Measurements from ENCODE around the gene TTC9C. TPM values are rescaled to one million over a fixed set of nuclear protein-coding genes. Genes with fewer than 3 reads are reported as not detected.

TTC9C gene, protein sequence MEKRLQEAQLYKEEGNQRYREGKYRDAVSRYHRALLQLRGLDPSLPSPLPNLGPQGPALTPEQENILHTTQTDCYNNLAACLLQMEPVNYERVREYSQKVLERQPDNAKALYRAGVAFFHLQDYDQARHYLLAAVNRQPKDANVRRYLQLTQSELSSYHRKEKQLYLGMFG
- total RNA-seq = 10 to 100 TPM; 25.1 to 25.5 TPM

DNA sequence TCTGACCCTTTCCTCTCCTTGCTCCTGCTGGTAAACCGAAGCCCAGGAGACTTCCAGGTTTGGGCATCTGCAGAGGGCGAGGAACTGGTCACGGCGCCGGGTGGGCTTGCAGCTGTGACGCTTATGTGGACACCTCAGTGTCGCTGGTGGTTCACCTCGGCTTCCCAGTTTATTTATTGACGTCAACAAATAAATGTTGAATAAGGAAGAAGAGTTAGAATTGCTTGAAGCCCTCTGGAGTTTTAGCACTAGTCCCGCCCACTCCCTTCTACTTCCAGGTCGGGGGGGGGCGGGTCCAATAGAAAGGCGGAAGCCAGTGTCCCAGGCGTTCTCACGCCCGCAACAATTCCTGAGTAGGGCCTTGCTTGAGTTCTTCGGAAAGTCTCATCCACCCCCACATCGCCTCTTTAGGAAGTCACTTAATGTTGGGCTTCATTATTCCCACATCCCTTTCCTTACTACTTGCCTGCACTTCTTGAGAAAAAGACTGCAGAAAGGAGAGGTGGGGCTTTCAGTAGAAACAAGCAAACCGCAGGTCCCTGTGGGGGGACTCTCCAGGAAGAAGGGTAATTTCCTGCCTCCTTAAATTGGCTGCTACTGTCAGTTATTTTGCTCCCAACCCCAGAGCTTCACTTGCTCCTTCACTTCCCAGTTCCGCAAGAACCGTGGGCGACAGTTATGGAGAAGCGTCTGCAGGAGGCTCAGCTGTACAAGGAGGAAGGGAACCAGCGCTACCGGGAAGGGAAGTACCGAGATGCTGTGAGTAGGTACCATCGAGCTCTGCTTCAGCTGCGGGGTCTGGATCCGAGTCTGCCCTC is at the start of gene TTC9C:
Gene TTC9C, plus strand, starts transcription at position 316 of the 818 bp plus-strand sequence. Its CDS starts 363 bp downstream, at position 679.
- peaks cover 9% of the 10 kb centered on the region for H3K4me1 ChIP-seq (replicated peaks)
- DNase-seq (ENCODE audit: low spot score) = peak; percentile 89
- H3K36me3 ChIP-seq = no peaks in the 10 kb centered on the region
- intact Hi-C loops (cut with DNase I) = loop anchor here (5.0 kb wide), 1 partner anchor 34 kb away; the partner anchor contains the start of gene POLR2G
- WGBS = under 1% methylated on average over 29 of the region's 29 CpGs
- TF ChIP-seq POLR2A (IDR thresholded peaks at IDR 0.05) (peak; percentile 66), CTCF (IDR thresholded peaks at IDR 0.05) (no peak), POLR2AphosphoS5 (IDR thresholded peaks at IDR 0.05) (peak; percentile 87)
- H3K27ac ChIP-seq = peak within 1 kb of the TSS; percentile 89 to 97
- no peaks in the 10 kb centered on the region for H3K9me3 ChIP-seq
- H3K27me3 ChIP-seq (replicated peaks; ENCODE audit: insufficient read depth) = no peaks in the 10 kb centered on the region
- peak within 1 kb of the TSS; percentile 79 to 90 for H3K4me3 ChIP-seq

- 9% methylated on average over 47 of the region's 55 CpGs for WGBS
Measured at GRCh38 chr11:62678770-62679696, 49.3 kb upstream of the TTC9C start, which contains the start of gene UBXN1. UBXN1 (minus strand) TSS chr11:62679073; CDS start chr11:62678923, 150 bp downstream.

GRCh38 chr11:62680825-62681240 is 47.5 kb upstream of the TTC9C start:
- Histone ChIP-seq H3K9me3 (no peaks in the 10 kb centered on the region), H3K4me3 (no peak overlapping the region), H3K4me1 (replicated peaks) (peaks cover 8% of the 10 kb centered on the region), H3K27ac (peak overlapping the region in 1 of 2 donors; percentile 15), H3K36me3 (no peaks in the 10 kb centered on the region), H3K27me3 (replicated peaks; ENCODE audit: insufficient read depth) (no peaks in the 10 kb centered on the region)
- TF ChIP-seq POLR2AphosphoS5 (IDR thresholded peaks at IDR 0.05) (peak; percentile 27), CTCF (IDR thresholded peaks at IDR 0.05) (peak in 3 of 4 experiments; percentile 39 to 58 (median 45)), POLR2A (IDR thresholded peaks at IDR 0.05) (no peak)
- intact Hi-C loops (cut with DNase I) = no loop called here
- peak; percentile 48 for DNase-seq (ENCODE audit: low spot score)
- 54% methylated on average over 4 of the region's 4 CpGs for WGBS

More at GRCh38 chr11:62678770-62679696, 49.3 kb upstream of the TTC9C start, which contains the start of gene UBXN1:
- Histone ChIP-seq H3K4me1 (replicated peaks) (peaks cover 8% of the 10 kb centered on the region), H3K4me3 (peak within 1 kb of the TSS; percentile 86 to 90), H3K9me3 (no peaks in the 10 kb centered on the region), H3K36me3 (no peaks in the 10 kb centered on the region), H3K27ac (peak within 1 kb of the TSS; percentile 79 to 82), H3K27me3 (replicated peaks; ENCODE audit: insufficient read depth) (no peaks in the 10 kb centered on the region)
- TF ChIP-seq POLR2AphosphoS5 (IDR thresholded peaks at IDR 0.05) = peak; percentile 97
- TF ChIP-seq POLR2A (IDR thresholded peaks at IDR 0.05) = peak; percentile 16
- no peak for TF ChIP-seq CTCF (IDR thresholded peaks at IDR 0.05)
- intact Hi-C loops (cut with DNase I) = no loop called here
- DNase-seq (ENCODE audit: low spot score) = peak; percentile 84

DNA sequence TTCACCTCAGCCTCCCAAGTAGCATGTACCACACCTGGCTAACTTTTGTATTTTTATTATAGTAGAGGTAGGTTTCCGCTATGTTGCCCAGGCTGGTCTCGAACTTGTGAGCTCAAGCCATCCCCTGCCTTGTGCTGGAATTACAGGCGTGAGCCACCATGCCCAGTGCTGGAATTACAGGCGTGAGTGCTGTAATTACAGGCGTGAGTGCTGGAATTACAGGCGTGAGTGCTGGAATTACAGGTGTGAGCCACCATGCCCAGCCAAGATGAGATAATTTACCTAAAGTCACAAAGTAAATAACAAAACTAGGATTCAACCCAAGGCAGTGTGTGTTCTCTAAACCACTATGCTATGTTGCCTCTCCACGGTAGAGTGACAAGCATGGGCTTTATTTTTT is 45.8 kb upstream of the TTC9C start:
- Histone ChIP-seq H3K27me3 (replicated peaks; ENCODE audit: insufficient read depth) (no peaks in the 10 kb centered on the region), H3K9me3 (no peaks in the 10 kb centered on the region), H3K27ac (no peak overlapping the region), H3K4me1 (replicated peaks) (peaks cover 6% of the 10 kb centered on the region), H3K4me3 (no peak overlapping the region), H3K36me3 (no peaks in the 10 kb centered on the region)
- WGBS = 70% methylated on average over 7 of the region's 7 CpGs
- no peak for DNase-seq (ENCODE audit: low spot score)
- TF ChIP-seq POLR2A (IDR thresholded peaks at IDR 0.05) = no peak
- peak; percentile 17 for TF ChIP-seq POLR2AphosphoS5 (IDR thresholded peaks at IDR 0.05)
- intact Hi-C loops (cut with DNase I) = no loop called here

Measured in prostate gland (tissue), 2 donors.